K562 (cell line): ENCODE measurements around the gene TRIM2. TPM values are rescaled to one million over a fixed set of nuclear protein-coding genes. Genes with fewer than 3 reads are reported as not detected.

Source experiments
- CHD7 ChIP-seq: fragments of 200-600 bp; sonication (generic); IDR thresholded peaks from one replicate; pipeline ENCODE4 v1.6.1; 2012; ENCODE audit warnings: mild to moderate bottlenecking, low read depth, low read length, inconsistent platforms
- HINFP ChIP-seq: fragments of 450-650 bp; conservative IDR thresholded peaks from 2 replicates; pipeline ENCODE4 v1.6.1; 2016; ENCODE audit warnings: missing genetic modification characterization, low read depth, mild to moderate bottlenecking, control low read depth, missing compliant biosample characterization
- polyA plus RNA-seq, 8 experiments: library from polyadenylated mRNA; depleted of rRNA in 4 of 8; stranded (reverse) in 5 of 8; unstranded in 3 of 8; fragments of >200 nt; fragmentation: Nextera tagmentation in 2 of 8; fragmentation: Illumina TruSeq in 1 of 8; extraction: Ambion mirVana in 2 of 8; extraction: Trizol in 1 of 8; gene quantifications; 2 replicates each; pipeline versions ENCODE4 v1.2.1 to v1.2.3, GENCODE V29; 2011 to 2014; ENCODE audit warnings: inconsistent platforms in 1 of 8, missing spikeins in 1 of 8
- total RNA-seq, 7 experiments: library from RNA; depleted of rRNA in 6 of 7; stranded (reverse); fragments of >200 nt in 6 of 7; fragmentation: Illumina TruSeq in 2 of 7; extraction: Trizol in 2 of 7; gene quantifications; 2 replicates each; pipeline versions ENCODE4 v1.2.1 to v1.2.3, GENCODE V29; 2011 to 2021; ENCODE audit warnings: low replicate concordance in 1 of 7

TRIM2 gene
- total and polyA plus RNA-seq, 9 of the 15 experiments (the other 6 are each of a cell fraction or from before 2014, with no cell fraction given): 0.01 to 0.41 (median 0.13) TPM; not detected in 1

- TF ChIP-seq HINFP (peak; percentile 49; the same call in 1 of the 2 replicates), CHD7 (no peak)
Observed at GRCh38 chr4:153249199-153250041, 45.2 kb downstream of the TRIM2 start (continued).
